ENCODE data around the gene LRMDA. TPM values are rescaled to one million over a fixed set of nuclear protein-coding genes. Genes with fewer than 3 reads are reported as not detected.

LRMDA gene
- total RNA-seq, 1 experiment from 2014 or later, result 4.8 TPM

- no peak for TF ChIP-seq CTCF (IDR thresholded peaks at IDR 0.05 in 2 of 3, conservative IDR thresholded peaks at IDR 0.05 in 1 of 3; ENCODE audit: borderline replicate concordance in 1 of 3, insufficient read depth in 1 of 3, low read depth in 2 of 3, low read length in 2 of 3)
These were observed 527.8 kb downstream of the LRMDA start (continued) for GRCh38 chr10:75959209-75959608.

GRCh38 chr10:75959912-75960311, 528.5 kb downstream of the LRMDA start:
- H3K36me3 ChIP-seq (ENCODE audit: control insufficient read depth in 1 of 2, insufficient read depth in 2 of 2, low read length in 2 of 2), result no peaks in the 10 kb centered on the region
- POLR2A ChIA-PET, result no interaction called here
- H3K27ac ChIP-seq (ENCODE audit: low read depth, low read length), result no peak overlapping the region
- DNase-seq (ENCODE audit: low read depth, low spot score), result no peak
- intact Hi-C loops (cut with micrococcal nuclease), result no loop called here
- CTCF ChIA-PET, result no interaction called here
- no peaks in the 10 kb centered on the region for H3K9me3 ChIP-seq (ENCODE audit: control insufficient read depth in 1 of 2, insufficient read depth in 1 of 2, low read depth in 1 of 2, low read length in 2 of 2)
- BruUV-seq (replicated peaks), result no TSS peak
- H3K9me2 ChIP-seq (ENCODE audit: insufficient read depth), result no peaks in the 10 kb centered on the region
- RAD21 ChIA-PET (ENCODE audit: low non-redundant PET in 1 of 2, low total read pairs in 2 of 2, uncharacterized antibody in 2 of 2, unreplicated experiment in 2 of 2), result no interaction called here
- no peak overlapping the region for H3K9ac ChIP-seq (ENCODE audit: low read length)
- H3K4me2 ChIP-seq (ENCODE audit: low read length), result peak overlapping the region; percentile 61; the same call in 1 of the 2 replicates
- no peaks in the 10 kb centered on the region for H3K27me3 ChIP-seq (ENCODE audit: insufficient read depth, low read length)
- H4K20me1 ChIP-seq (ENCODE audit: insufficient read depth), result no peaks in the 10 kb centered on the region
- TF ChIP-seq ZFX (IDR thresholded peaks at IDR 0.05) (no peak), YY1 (IDR thresholded peaks at IDR 0.05; ENCODE audit: extremely low read depth, insufficient replicate concordance, low read depth, low read length) (no peak), SRF (IDR thresholded peaks at IDR 0.05; ENCODE audit: low read depth) (no peak), TCF7L2 (IDR thresholded peaks at IDR 0.05; ENCODE audit: borderline replicate concordance, extremely low read depth, insufficient read depth, insufficient read length) (no peak), CEBPB (IDR thresholded peaks at IDR 0.05; ENCODE audit: low read depth) (no peak), JUND (IDR thresholded peaks at IDR 0.05) (no peak), EGR1 (IDR thresholded peaks at IDR 0.05; ENCODE audit: low read depth) (no peak), ZNF274 (IDR thresholded peaks at IDR 0.05; ENCODE audit: low read depth, low read length) (no peak), ATF3 (IDR thresholded peaks at IDR 0.05) (no peak)
- H2AFZ ChIP-seq (ENCODE audit: low read depth, low read length, poor library complexity, severe bottlenecking), result no peak overlapping the region
- H3K4me1 ChIP-seq (ENCODE audit: control insufficient read depth in 1 of 2, insufficient read depth in 2 of 2, low read length in 2 of 2), result peaks cover 5 to 15% of the 10 kb centered on the region in 2 experiments
- ATAC-seq, result no peak
- H3K4me3 ChIP-seq (replicated peaks in 1 of 2; ENCODE audit: low read depth in 1 of 2, low read length in 2 of 2), result no peak overlapping the region
- no peaks in the 10 kb centered on the region for H3K79me2 ChIP-seq (ENCODE audit: insufficient read depth, low read length)

Measured in HCT116 (cell line).